COLO668 (cell line): ENCODE results near the gene BCR.
A peak's percentile ranks its signal among the peaks of the same experiment; 100 is the strongest.

Source experiments
- DNase-seq: peaks from one replicate; lab custom pipeline; 2025; ENCODE audit not compliant: unreplicated experiment; lab: John Stamatoyannopoulos, UW

Gene BCR

GRCh38 chr22:23227380-23227779 is 47.1 kb downstream of the BCR start:
- no peak for DNase-seq

- DNase-seq = no peak
Observed at GRCh38 chr22:23228503-23228902, 48.2 kb downstream of the BCR start.

- DNase-seq = no peak
Observed at GRCh38 chr22:23229646-23230045, 49.3 kb downstream of the BCR start.

- DNase-seq = no peak
Observed at GRCh38 chr22:23230348-23231068, 50.2 kb downstream of the BCR start.

- DNase-seq = no peak
Observed at GRCh38 chr22:23231471-23232093, 51.3 kb downstream of the BCR start.

- DNase-seq = no peak
Observed at GRCh38 chr22:23232094-23232905, 52.0 kb downstream of the BCR start.

- DNase-seq = no peak
Observed at GRCh38 chr22:23233084-23233531, 52.8 kb downstream of the BCR start.

- no peak for DNase-seq
Observed at GRCh38 chr22:23233752-23234408, 53.6 kb downstream of the BCR start.

GRCh38 chr22:23234409-23235161 is 54.3 kb downstream of the BCR start:
- DNase-seq = no peak

GRCh38 chr22:23235425-23235824 is 55.1 kb downstream of the BCR start:
- no peak for DNase-seq

GRCh38 chr22:23236026-23236425 is 55.7 kb downstream of the BCR start:
- DNase-seq = no peak

- peak; percentile 27 for DNase-seq
Observed at GRCh38 chr22:23236440-23237184, 56.3 kb downstream of the BCR start.

GRCh38 chr22:23237201-23237798 is 57.0 kb downstream of the BCR start:
- DNase-seq = peak; percentile 94

- DNase-seq = no peak
Observed at GRCh38 chr22:23237841-23238240, 57.5 kb downstream of the BCR start.

GRCh38 chr22:23238707-23239106 is 58.4 kb downstream of the BCR start:
- no peak for DNase-seq

- DNase-seq = no peak
Observed at GRCh38 chr22:23239429-23239828, 59.1 kb downstream of the BCR start.

- peak; percentile 25 for DNase-seq
Observed at GRCh38 chr22:23240639-23241389, 60.5 kb downstream of the BCR start.

GRCh38 chr22:23241562-23242472 is 61.5 kb downstream of the BCR start:
- no peak for DNase-seq
